ENCODE results near the gene CCR4. TPM values are rescaled to one million over a fixed set of nuclear protein-coding genes. Genes with fewer than 3 reads are reported as not detected.

The CCR4 gene
- total and polyA plus RNA-seq, 2 of the 4 experiments (the other 2 are of a cell fraction), result not detected

GRCh38 chr3:32958509-32958908 is 7.1 kb downstream of the CCR4 start:
- no peak overlapping the region for H2AK5ac ChIP-seq (ENCODE audit: low read depth, low read length)
- H3K27ac ChIP-seq (ENCODE audit: insufficient read depth, low read length), result no peak overlapping the region
- intact Hi-C loops (cut with micrococcal nuclease), result no loop called here
- DNase-seq (no peak), ATAC-seq (ENCODE audit: low read depth) (no peak)
- no peaks in the 10 kb centered on the region for H3K9me3 ChIP-seq (ENCODE audit: control insufficient read depth, insufficient read depth, low read length)
- no peak overlapping the region for H3K56ac ChIP-seq (ENCODE audit: extremely low read depth, insufficient read depth, low read length)
- no peak overlapping the region for H3K4ac ChIP-seq (ENCODE audit: low read depth, low read length)
- H3K18ac ChIP-seq (ENCODE audit: low read depth, low read length), result no peak overlapping the region
- no peak overlapping the region for H3K23ac ChIP-seq (ENCODE audit: low read depth, low read length)
- ChIA-PET POLR2A (ENCODE audit: unreplicated experiment) (no interaction called here), CTCF (interaction anchor here (0.7 kb wide), 1 partner anchor 46 kb away, joined by 3 read pairs; no protein-coding TSS in a partner anchor)
- H3K9me1 ChIP-seq (ENCODE audit: insufficient read depth, low read length), result no peaks in the 10 kb centered on the region
- no peak overlapping the region for H2BK15ac ChIP-seq (ENCODE audit: low read depth, low read length)
- H3K79me1 ChIP-seq (ENCODE audit: low read depth in 1 of 2, low read length in 2 of 2), result no peaks in the 10 kb centered on the region
- no peaks in the 10 kb centered on the region for H3K36me3 ChIP-seq (ENCODE audit: control insufficient read depth, insufficient read depth, low read length)
- dilution Hi-C loops (cut with HindIII; ENCODE audit: low sequenced_read_pairs, unreplicated experiment), result no loop called here
- H2BK5ac ChIP-seq (ENCODE audit: low read depth, low read length, poor library complexity, severe bottlenecking), result no peak overlapping the region
- TF ChIP-seq ELK1 (IDR thresholded peaks at IDR 0.05; ENCODE audit: borderline replicate concordance, low read depth, low read length), result no peak
- no peak for TF ChIP-seq RFX5 (IDR thresholded peaks at IDR 0.05; ENCODE audit: low read depth, low read length)
- no peak for TF ChIP-seq RAD21 (IDR thresholded peaks at IDR 0.05; ENCODE audit: low read length)
- TF ChIP-seq MAZ (IDR thresholded peaks at IDR 0.05; ENCODE audit: borderline replicate concordance, low read depth, low read length), result no peak
- no peak for TF ChIP-seq FOS (IDR thresholded peaks at IDR 0.05; ENCODE audit: low read depth, low read length)
- peak; percentile 52 for TF ChIP-seq CEBPB (IDR thresholded peaks at IDR 0.05; ENCODE audit: low read depth, low read length)
- H3K4me1 ChIP-seq (ENCODE audit: control insufficient read depth, insufficient read depth, low read length), result peaks cover 2% of the 10 kb centered on the region; the same call in 1 of the 2 replicates
- no peak overlapping the region for H3K14ac ChIP-seq (replicated peaks; ENCODE audit: low read depth, low read length)
- no peaks in the 10 kb centered on the region for H4K20me1 ChIP-seq (ENCODE audit: insufficient read depth, low read length)
- no peak overlapping the region for H3K4me2 ChIP-seq (ENCODE audit: low read depth, low read length)
- H2BK20ac ChIP-seq (ENCODE audit: low read depth, low read length), result no peak overlapping the region
- H4K8ac ChIP-seq (ENCODE audit: low read depth in 2 of 2, low read length in 2 of 2), result no peak overlapping the region
- H4K91ac ChIP-seq (ENCODE audit: insufficient read depth, low read depth, low read length), result no peak overlapping the region
- no peak overlapping the region for H3K4me3 ChIP-seq (ENCODE audit: insufficient read depth, low read depth, low read length)
- no TSS peak for BruUV-seq (replicated peaks)
- H4K5ac ChIP-seq (ENCODE audit: low read depth, low read length), result no peak overlapping the region
- no peak overlapping the region for H3K9ac ChIP-seq (ENCODE audit: low read depth, low read length)
- H2AK9ac ChIP-seq (replicated peaks; ENCODE audit: low read depth, low read length, poor library complexity), result no peak overlapping the region
- peaks cover 23% of the 10 kb centered on the region for H3K27me3 ChIP-seq (ENCODE audit: control insufficient read depth, insufficient read depth, low read length)
- WGBS, 2 experiments (ENCODE audit: extremely low coverage in 2 of 2, insufficient read length in 1 of 2), result 90% methylated on average over 2 of the region's 5 CpGs; no CpG with 5 or more reads in 1 of the 2 experiments
- in situ Hi-C loops (cut with MboI; ENCODE audit: low sequenced_read_pairs), result loop anchor here (25.0 kb wide), 2 partner anchors 404 to 829 kb away; partner anchors contain the start of gene PDCD6IP
- no peak overlapping the region for H2AFZ ChIP-seq (replicated peaks; ENCODE audit: low read length, poor library complexity)
- H2BK120ac ChIP-seq (ENCODE audit: low read depth, low read length), result no peak overlapping the region
